ENCODE results near the gene RALGPS2.

GRCh38 chr1:178784131-178784536 lies 59.1 kb downstream of the RALGPS2 start:
- no peak for TF ChIP-seq CTCF (IDR thresholded peaks at IDR 0.05)
- no peak for TF ChIP-seq POLR2A (IDR thresholded peaks at IDR 0.05)

Data from adrenal gland (tissue), 5 donors.